Activated T-helper 1 cell treated with anti-CD3 and anti-CD28 coated beads, Interleukin-2, amount 50 U/mL, for 16 hours (primary cell): ENCODE data around the gene FHAD1.

Source experiments
- DNase-seq, 2 donors: peaks; one replicate each; pipeline ENCODE4 v3.0.0-alpha.2; 2020; ENCODE audit warnings: low read depth in 1 of 2, low spot score in 1 of 2

The FHAD1 gene

DNA sequence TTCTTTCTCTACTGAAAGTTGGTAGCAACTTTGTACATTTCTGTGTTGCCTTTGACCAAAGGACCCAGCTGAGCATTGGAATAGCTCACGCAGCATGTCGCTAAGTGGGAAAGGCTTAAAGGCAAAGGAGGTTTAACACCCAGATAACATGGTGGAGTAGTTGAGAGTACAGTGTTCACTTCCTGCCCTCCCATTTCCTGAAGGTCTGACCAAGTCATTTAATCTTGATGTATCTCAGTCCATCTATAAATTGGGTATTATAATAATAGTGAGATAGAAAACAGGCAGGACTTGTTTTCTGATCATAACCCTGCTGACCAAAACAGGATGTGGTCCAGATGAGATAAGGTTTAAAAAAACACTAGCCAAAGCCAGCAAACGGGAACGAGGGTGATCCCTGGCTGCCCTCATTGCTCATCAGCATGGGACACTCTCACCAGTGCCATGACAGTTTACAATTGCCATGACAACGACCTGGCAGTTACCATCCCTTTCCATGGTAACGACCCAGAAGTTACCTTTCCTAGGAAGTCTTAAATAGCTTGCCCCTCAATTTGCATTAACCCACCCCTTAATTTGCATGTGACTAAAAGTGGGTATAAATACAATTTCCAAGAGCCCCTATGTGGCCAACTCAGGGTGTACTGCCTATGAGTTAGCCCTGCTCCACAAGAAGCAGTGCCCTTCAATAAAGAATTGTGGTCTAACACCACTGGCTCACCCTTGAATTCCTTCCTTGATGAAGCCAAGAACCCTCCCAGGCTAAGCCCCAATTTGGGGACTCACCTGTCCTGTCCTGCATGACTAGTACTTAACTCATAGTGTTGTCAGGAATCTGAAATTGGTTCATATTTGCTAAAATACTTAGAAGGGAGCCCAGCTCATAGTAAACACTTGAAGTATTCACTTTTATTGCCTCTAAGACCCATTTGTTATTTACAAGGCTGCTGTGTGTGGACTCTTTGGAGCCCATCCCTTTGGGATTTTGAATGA lies 28.4 kb upstream of the FHAD1 start:
- DNase-seq: no peak

DNA sequence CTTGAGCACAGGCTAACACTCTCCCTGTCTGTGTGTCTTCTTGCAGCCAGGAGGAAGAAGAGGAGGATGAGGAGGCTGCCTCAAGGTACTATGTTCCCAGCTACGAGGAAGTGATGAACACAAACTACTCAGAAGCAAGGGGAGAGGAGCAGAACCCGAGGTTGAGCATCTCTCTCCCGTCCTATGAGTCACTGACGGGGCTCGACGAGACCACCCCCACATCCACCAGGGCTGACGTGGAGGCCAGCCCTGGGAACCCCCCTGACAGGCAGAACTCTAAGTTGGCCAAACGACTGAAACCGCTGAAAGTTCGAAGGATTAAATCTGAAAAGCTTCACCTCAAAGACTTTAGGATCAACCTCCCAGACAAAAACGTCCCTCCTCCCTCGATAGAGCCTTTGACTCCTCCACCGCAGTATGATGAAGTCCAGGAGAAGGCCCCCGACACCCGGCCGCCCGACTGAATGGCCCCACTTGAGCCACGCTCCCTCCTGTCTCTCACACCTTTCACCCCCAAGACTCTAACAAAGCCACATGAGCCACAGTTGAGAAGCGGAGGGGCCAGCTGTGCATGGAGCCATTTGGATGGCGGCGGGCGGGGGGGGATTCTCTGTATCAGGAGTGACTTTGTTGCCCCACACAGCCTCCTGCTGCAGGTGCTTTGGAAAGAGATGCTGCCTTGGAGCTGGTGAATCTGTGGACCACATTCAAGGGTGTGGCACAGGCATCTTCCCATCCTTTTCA lies 27.6 kb upstream of the FHAD1 start:
- DNase-seq: no peak

DNA sequence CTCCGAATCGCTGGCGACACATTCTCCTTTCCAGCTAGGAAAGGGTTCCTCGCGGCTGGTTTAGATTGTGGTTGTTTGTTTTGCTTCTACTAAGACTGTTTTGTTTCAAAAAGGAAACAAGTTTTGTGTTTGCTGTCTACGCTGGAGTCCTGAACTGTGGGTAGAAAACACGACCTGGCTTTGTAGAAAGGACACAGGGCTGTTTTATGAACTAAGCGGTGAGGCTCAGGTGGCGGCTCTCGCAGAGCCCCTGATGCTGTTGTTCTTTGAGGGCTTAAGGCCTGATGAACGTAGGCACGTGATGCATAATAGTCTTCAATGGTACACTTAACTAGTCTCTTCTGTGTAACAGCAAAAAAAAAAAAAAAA lies 27.0 kb upstream of the FHAD1 start:
- DNase-seq: no peak

DNA sequence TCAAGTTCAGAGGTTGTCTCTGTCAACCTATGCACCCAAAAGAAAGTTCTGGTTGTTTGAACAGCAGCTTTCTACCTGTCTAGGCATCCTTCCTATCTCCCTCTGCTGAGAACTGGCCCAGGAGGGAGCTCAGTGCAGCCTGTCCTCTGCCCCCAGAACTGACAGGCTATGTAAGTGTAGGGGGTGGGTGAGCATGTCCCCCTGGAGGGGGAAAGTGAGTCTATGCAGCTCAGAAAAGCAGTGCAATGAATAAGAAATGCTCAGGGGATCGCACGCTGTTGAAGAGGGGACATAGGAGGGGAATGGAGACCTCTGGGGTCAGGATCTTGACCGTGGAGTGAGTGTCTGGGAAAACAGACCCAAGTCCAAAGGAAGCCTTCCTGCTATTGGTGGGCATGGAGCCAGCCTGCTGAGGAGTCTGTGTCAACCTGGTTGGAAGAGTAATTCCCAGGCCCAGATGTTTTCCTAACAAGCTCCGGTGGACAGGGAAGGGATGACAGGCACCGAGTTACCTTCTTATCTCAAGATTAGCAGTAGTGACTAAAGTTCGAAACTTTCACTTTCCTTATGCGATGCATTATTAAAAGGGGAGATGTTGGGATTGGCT lies 26.1 kb upstream of the FHAD1 start:
- no peak for DNase-seq

DNA sequence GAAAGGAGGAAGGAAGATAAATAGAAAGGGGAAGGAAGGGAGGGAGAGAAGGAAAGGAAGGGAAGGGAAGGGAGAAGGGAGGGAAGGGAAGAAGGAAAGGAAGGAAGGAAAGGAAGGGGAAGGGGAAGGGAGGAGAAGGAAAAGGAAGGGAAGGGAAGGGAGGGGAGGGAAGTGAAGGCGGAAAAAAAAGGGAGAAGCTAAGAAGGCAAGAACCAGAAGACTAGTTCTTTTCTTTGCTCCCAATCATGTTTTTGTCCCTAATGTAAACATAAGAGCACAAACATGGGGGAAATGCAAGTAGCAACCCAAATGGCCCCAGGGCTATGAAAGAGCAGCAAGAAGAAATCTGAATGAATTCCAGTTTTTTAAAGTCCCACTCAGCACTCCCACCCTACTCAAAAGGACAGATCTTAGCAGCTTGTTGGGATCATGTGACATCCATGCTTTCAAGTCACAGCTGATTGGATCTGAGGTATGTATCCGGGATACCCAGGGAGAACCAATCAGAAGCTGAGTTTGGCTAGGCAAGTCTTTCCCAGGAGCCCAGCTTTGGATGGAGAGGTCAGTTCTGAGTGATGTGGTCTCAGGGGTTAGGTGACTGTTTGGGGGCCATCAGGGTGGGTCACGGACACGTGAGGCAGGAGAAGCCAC lies 24.2 kb upstream of the FHAD1 start:
- DNase-seq: no peak

DNA sequence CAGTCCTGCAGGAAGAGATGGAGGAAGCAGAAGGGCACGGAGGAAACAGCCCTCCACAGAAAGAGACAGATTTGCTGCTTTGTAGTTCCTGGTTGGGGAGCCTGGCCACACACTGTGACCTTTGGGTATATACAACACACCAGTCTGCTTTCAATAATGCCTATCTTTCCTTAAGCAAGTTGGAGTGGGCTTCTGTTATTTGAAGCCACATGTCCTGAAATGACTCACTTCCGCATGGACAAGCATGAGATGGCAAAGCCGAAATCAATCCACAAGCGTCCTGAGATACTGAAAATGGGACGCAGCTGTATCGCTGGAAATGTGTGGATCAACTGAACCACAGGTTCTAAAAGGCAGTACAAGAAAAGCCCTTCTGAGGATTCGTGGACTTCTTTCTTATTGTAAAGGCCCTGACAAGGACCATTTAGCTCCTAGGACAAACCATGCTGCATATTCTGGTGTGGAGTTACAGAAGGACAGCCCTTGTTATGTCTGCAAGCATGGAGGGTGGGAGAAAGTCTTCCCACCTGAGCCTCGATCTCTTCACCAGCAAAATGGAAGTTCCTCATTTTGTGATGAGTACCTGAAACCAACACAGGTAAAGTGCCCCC lies 22.7 kb upstream of the FHAD1 start:
- DNase-seq: no peak

DNA sequence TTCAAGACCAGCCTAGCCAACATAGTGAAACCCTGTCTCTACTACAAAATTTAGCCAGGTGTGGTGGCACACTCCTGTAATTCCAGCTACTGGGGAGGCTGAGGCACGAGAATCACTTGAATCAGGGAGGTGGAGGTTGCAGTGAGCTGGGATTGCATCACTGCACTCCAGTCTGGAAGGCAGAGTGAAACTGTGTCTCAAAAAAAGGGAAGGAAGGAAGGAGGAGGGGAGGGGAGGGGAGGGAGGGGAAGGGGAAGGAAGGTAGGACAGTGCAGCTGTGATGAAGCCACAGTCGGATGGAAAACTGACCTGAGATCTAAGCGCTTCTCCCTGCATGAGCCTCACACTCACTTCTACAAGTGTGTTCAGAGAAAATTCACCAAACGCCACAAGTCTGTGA lies 22.0 kb upstream of the FHAD1 start:
- no peak for DNase-seq

DNA sequence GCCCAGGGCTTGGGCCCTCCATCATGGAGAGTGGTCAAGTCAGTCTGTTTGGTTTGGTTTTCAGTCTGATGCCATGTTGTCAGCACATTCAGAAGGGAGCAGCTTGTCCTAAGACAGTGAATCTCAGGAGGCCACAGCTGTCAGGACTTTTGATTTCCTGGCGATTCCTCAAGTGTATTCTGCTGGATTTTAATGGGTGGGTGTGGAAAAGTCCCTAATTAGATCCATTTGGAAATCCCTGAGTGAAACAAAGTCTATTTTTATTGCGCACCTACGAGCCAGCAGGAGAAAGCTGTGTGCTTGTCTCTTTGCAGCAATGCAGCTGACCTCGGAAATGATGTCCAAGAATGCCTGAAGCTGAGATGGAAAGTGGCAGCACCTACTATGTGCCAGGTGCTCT lies 21.6 kb upstream of the FHAD1 start:
- no peak for DNase-seq

DNA sequence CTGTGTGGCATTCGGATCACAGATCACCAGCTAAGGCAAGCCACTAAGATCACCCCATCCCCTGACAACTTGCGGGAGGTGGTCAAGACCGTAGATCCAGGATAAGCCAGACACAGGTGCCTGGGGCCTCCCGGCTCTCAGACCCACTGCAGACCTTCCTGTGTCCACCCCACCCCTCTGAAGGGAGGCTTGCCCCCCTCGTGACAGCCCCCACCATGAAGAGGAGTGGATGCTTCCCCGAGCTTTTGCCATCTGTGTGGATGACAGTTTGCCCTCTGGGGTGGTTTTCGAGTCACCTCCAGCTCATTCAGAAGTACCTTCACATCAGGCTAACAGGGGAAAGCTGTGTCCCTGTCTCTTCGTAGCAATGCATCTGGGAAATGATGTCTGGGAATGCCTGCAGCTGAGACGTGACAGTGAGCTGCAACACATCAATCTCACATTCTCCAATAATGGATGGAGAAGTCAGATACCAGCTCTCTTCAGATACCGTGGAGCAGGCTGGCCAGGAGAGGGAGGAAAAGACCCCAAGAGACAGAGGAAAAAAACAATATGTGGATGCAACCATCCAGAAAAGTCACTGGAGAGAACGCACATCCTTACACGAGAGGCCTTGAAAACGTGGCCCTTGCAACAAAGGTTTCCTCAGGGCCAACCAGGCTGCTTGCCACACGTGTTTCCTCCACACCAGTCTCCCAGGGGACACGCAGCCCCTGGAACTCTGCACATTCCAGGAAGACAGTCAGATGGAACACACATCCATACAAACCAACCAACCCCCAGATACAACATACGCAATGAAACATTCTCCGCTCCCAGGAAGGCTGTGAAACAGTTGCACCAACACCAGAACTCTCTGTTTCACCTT lies 20.4 kb upstream of the FHAD1 start:
- no peak for DNase-seq

DNA sequence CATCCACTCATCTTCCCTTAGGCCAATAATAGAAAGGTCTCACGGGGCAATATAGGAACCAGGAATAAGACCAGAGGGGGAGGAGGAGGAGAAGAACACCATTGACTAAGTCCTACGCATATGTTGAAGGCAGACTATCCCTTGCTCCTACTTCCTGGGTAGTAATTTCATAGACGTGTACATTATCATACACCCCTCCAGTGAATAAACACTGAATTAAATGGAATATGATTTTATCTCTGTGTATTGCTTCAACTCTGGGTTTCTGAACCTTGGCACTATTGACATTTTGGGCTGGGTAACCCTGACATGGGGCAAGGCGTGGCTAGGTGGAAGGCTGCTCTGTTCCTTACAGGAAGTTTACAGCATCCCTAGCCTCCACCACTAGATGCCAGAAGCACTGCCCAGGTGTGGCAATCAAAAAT lies 17.3 kb upstream of the FHAD1 start:
- no peak for DNase-seq

DNA sequence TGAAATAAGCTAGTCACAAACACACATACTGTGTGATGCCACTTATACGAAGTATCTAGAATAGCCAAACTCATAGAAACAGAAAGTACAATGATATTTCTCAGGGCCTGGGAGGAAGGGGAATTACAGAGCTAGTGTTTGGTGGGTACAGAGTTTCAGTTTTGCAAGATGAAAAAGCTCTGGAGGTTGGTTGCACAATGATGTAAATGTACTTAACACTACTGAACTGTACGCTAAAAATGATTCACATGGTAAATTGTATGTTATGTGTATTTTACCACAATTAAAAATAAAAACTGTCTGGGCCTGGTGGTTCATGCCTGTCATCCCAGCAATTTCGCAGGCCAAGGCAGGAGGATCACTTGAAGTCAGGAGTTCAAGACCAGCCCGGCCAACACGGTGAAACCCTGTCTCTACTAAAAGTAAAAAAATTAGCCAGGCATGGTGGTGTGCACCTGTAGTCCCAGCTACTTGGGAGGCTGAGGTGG lies 15.3 kb upstream of the FHAD1 start:
- no peak for DNase-seq

DNA sequence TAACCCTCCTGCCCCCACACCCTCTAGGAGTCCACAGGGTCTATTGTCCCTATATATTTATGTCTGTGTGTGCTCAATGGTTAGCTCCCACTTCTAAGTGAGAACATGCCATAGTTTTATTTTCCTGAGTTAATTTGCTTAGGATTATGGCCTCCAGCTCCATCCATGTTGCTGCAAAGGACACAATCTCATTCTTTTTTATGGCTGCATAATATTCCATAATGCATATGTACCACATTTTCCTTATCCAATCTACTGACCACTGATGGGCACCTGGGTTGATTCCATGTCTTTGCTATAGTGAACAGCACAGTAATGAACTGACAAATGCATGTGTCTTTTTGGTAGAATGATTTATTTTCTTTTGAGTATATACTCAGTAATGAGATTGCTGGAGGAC lies 13.3 kb upstream of the FHAD1 start:
- DNase-seq: no peak

DNA sequence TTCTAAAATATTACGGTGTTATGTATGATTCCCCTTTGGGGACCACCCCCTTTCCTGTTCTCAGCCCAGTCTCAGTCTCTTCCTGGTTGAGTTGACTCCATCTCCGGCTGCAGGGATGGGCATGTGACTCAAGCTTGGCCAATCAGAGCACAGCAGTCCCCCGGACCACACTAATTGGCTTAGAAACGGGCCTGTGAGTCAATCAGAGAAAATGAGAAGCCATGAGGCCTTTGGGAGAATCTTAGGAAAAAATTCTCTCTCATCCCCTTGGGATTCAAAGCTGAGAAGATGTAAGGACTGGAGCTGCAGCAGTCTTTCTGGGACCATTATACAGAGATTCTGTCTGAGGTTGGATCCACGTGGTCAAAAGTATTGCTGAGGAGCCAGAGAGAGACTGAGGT lies 10.7 kb upstream of the FHAD1 start:
- no peak for DNase-seq

DNA sequence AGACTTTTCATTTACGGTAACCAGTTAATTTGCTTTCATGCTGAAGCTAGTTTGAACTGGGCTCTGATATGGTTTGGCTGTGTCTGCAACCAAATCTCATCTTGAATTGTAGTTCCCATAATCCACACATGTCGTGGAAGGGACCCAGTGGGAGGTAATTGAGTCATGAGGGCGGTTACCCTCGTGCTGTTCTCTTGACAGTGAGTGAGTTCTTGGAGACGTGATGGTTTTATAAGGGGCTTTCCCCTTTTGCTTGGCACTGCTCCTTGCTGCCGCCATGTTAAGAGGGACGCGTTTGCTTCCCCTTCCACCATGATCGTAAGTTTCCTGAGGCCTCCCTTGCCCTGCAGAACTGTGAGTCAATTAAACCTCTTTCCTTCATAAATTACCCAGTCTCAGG lies 10.3 kb upstream of the FHAD1 start:
- DNase-seq: no peak

DNA sequence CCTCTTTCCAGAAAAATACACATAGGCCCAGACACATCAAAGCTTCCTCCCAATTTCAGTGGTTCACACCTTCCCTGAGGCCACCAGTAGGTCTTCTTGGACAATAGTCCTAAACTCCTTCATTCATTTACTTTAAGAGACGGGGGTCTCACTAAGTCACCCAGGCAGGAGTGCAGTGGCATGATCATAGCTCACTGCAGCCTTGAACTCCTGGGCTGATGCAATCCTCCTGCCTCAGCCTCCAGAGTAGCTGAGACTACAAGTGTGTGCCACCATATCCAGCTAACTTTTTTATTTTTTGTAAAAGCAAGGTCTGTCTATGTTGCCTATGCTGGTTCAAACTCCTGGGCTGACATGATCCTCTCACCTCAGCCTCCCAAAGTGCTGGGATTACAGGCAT lies 8.2 kb upstream of the FHAD1 start:
- no peak for DNase-seq

DNA sequence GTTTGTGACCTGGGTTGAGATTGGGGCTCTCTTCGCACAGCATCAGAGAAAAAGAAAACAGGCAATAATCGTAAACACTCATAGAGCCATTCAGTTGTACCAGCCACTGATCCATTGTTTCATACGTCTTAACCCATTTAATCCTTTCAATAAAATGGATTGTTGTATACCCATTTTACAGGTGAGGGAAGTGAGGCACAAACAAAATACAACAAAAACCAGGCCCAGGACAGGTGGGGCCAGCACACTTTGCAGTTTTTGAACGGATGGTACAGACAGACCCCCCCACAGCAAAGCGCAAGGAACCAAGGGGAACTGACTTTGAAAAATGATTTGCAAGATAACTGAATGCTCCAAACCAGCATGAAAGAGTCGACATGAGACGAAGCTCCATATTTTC lies 4.3 kb upstream of the FHAD1 start:
- no peak for DNase-seq

DNA sequence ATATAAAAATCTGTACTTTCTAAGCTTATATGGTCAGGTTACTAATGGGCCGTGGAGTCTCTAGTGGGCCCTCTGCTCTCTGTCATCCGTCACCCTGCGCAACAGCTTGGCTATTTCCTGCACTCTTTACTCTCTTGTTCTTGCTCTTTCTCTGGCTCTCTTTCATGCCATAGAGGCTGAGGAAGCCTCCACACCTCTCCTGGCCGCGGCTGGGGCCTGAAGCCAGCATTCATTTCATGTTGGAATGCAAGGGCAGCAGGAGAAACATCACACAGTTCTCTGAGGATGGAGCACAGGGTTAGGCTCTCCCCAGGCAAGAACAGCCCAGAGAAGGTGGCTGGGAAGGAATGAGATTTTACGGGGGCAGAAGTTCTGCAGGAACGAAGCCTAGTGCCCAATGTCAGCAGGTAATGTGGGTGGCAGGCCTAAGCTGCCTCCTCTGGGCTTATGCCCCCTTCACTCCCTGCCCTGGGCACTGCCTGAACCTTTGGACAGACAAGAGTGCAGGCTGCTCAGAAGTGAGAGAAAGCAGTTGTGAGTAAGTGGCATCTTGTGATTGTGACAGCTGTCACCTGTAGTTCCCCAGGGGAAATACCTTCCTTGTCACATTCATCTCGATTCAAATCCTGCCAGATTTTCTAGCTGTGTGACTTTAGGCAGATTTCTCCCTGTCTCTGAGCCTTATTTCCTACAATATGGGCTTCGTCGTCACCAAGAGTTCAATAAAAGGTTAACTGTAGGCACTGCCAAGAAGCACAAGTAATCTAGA lies 3.6 kb upstream of the FHAD1 start:
- no peak for DNase-seq

DNA sequence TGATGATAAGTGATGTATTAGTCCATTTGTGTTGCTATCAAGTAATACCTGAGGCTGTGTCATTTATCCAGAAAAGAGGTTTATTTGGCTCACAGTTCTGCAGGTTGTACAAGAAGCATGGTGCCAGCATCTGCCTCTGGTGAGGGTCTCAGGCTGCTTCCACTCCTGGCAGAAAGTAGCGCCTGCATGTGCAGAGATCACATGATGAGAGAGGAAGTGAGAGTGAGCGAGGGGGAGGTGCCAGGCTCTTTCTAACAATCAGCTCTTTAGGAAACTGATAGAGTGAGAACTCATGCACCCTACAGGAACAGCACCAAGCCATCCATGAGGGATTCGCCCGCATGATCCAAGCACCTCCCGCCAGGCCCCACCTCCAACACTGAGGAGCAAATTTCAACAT lies 2.2 kb upstream of the FHAD1 start:
- DNase-seq: no peak
